H9 (cell line): ENCODE data around the gene MRC2. TPM values are rescaled to one million over a fixed set of nuclear protein-coding genes. Genes with fewer than 3 reads are reported as not detected.

Experiments
- DNase-seq: peaks from one replicate; pipeline ENCODE4 v3.0.0-alpha.2; 2017
- H2AFZ ChIP-seq: one replicate; pipeline ENCODE4 v1.6.1; 2013; ENCODE audit warnings: mild to moderate bottlenecking, low read length, control low read depth, moderate library complexity
- H2AK5ac ChIP-seq: 2 replicates; pipeline ENCODE4 v1.6.1; 2013; ENCODE audit warnings: low read length, control low read depth, mixed read lengths; ENCODE audit not compliant: insufficient read length
- H2BK120ac ChIP-seq: one replicate; pipeline ENCODE4 v1.6.1; 2013; ENCODE audit warnings: low read depth, mild to moderate bottlenecking, low read length, control low read depth, inconsistent platforms; ENCODE audit not compliant: poor library complexity, severe bottlenecking
- H2BK12ac ChIP-seq: 2 replicates; pipeline ENCODE4 v1.6.1; 2013; ENCODE audit warnings: low read length, control low read depth, mixed read lengths, low read depth; ENCODE audit not compliant: insufficient read length
- H2BK15ac ChIP-seq: 2 replicates; pipeline ENCODE4 v1.6.1; 2013; ENCODE audit warnings: low read depth, low read length, control low read depth
- H2BK20ac ChIP-seq: one replicate; pipeline ENCODE4 v1.6.1; 2013; ENCODE audit warnings: low read depth, mild to moderate bottlenecking, low read length, control low read depth, inconsistent platforms; ENCODE audit not compliant: poor library complexity, severe bottlenecking
- H2BK5ac ChIP-seq: 2 replicates; pipeline ENCODE4 v1.6.1; 2013; ENCODE audit warnings: low read length, control low read depth, mixed read lengths; ENCODE audit not compliant: insufficient read length
- H3K14ac ChIP-seq: 2 replicates; pipeline ENCODE4 v1.6.1; 2013; ENCODE audit warnings: low read length, control low read depth; ENCODE audit not compliant: insufficient read depth
- H3K18ac ChIP-seq: 2 replicates; pipeline ENCODE4 v1.6.1; 2013; ENCODE audit warnings: low read depth, mild to moderate bottlenecking, mixed read lengths, low read length, control low read depth; ENCODE audit not compliant: insufficient read length
- H3K23ac ChIP-seq: 2 replicates; pipeline ENCODE4 v1.6.1; 2013; ENCODE audit warnings: low read length, control low read depth, mixed read lengths, low read depth; ENCODE audit not compliant: insufficient read length
- H3K23me2 ChIP-seq: 2 replicates; pipeline ENCODE4 v1.6.1; 2013; ENCODE audit warnings: low read depth, mild to moderate bottlenecking, mixed read lengths, low read length, control low read depth; ENCODE audit not compliant: insufficient read length, poor library complexity, severe bottlenecking
- H3K27ac ChIP-seq: 2 replicates; pipeline ENCODE4 v1.5.1; 2013; ENCODE audit warnings: low read length, control low read depth, mixed read lengths, low read depth; ENCODE audit not compliant: insufficient read length
- H3K27me3 ChIP-seq: 2 replicates; pipeline ENCODE4 v1.6.1; 2013; ENCODE audit warnings: low read length, control low read depth, inconsistent platforms; ENCODE audit not compliant: insufficient read depth
- H3K4ac ChIP-seq: 2 replicates; pipeline ENCODE4 v1.6.1; 2013; ENCODE audit warnings: low read depth, mild to moderate bottlenecking, control low read depth, inconsistent platforms, low read length, moderate library complexity
- H3K4me1 ChIP-seq: 2 replicates; pipeline ENCODE4 v1.6.1; 2013; ENCODE audit warnings: low read length, control low read depth, inconsistent platforms; ENCODE audit not compliant: insufficient read depth
- H3K4me2 ChIP-seq: 2 replicates; pipeline ENCODE4 v1.6.1; 2013; ENCODE audit warnings: low read length, control low read depth, mixed read lengths; ENCODE audit not compliant: insufficient read length, insufficient read depth
- H3K56ac ChIP-seq: 2 replicates; pipeline ENCODE4 v1.6.1; 2013; ENCODE audit warnings: low read depth, mild to moderate bottlenecking, mixed read lengths, low read length, control low read depth; ENCODE audit not compliant: insufficient read length
- H3K79me1 ChIP-seq: 2 replicates; pipeline ENCODE4 v1.6.1; 2013; ENCODE audit warnings: low read depth, mild to moderate bottlenecking, moderate library complexity, low read length, control low read depth, inconsistent platforms; ENCODE audit not compliant: insufficient read depth, poor library complexity, severe bottlenecking
- H3K79me2 ChIP-seq: 2 replicates; pipeline ENCODE4 v1.6.1; 2013; ENCODE audit warnings: low read length, control low read depth, inconsistent platforms; ENCODE audit not compliant: insufficient read depth
- H3K9ac ChIP-seq: 2 replicates; pipeline ENCODE4 v1.6.1; 2013; ENCODE audit warnings: low read length, control low read depth, mixed read lengths; ENCODE audit not compliant: insufficient read length; ENCODE audit errors: extremely low read depth
- H3K9me3 ChIP-seq: one replicate; pipeline ENCODE4 v1.6.1; 2013; ENCODE audit warnings: low read depth, low read length, inconsistent platforms; ENCODE audit not compliant: control insufficient read depth
- H3T11ph ChIP-seq: one replicate; pipeline ENCODE4 v1.6.1; 2013; ENCODE audit warnings: mild to moderate bottlenecking, low read length, control low read depth, inconsistent platforms
- H4K20me1 ChIP-seq: one replicate; pipeline ENCODE4 v1.6.1; 2013; ENCODE audit not compliant: control insufficient read depth, insufficient read length, insufficient read depth
- H4K5ac ChIP-seq: 2 replicates; pipeline ENCODE4 v1.6.1; 2013; ENCODE audit warnings: low read depth, mild to moderate bottlenecking, mixed read lengths, low read length, control low read depth; ENCODE audit not compliant: insufficient read length
- H4K8ac ChIP-seq: replicated peaks from 2 replicates; pipeline ENCODE4 v1.6.1; 2013; ENCODE audit warnings: low read length, control low read depth, mixed read lengths, low read depth; ENCODE audit not compliant: insufficient read length
- H4K91ac ChIP-seq: 2 replicates; pipeline ENCODE4 v1.6.1; 2013; ENCODE audit warnings: low read depth, mild to moderate bottlenecking, moderate library complexity, mixed read lengths, low read length, control low read depth; ENCODE audit not compliant: insufficient read length
- H3K27ac Mint-ChIP-seq, 3 experiments: 2 replicates in 2 of 3; 3 replicates in 1 of 3; pipeline ENCODE4 v1.8.0; 2020 to 2021; ENCODE audit warnings: mixed read lengths in 3 of 3, mild to moderate bottlenecking in 1 of 3, moderate library complexity in 1 of 3
- H3K27me3 Mint-ChIP-seq: 2 replicates; pipeline ENCODE4 v1.8.0; 2021; ENCODE audit warnings: low read depth, mild to moderate bottlenecking, moderate library complexity, mixed read lengths
- H3K36me3 Mint-ChIP-seq, 3 experiments: 2 replicates in 2 of 3; 3 replicates in 1 of 3; pipeline ENCODE4 v1.8.0; 2020 to 2021; ENCODE audit warnings: low read depth in 3 of 3, mixed read lengths in 3 of 3; ENCODE audit not compliant: insufficient read depth in 1 of 3
- H3K4me1 Mint-ChIP-seq, 2 experiments: 2 replicates each; pipeline ENCODE4 v1.8.0; 2020; ENCODE audit warnings: mixed read lengths in 2 of 2
- H3K4me3 Mint-ChIP-seq, 2 experiments: 2 replicates in 1 of 2; 3 replicates in 1 of 2; pipeline ENCODE4 v1.8.0; 2020 to 2021; ENCODE audit warnings: mild to moderate bottlenecking in 2 of 2, mixed read lengths in 2 of 2, moderate library complexity in 1 of 2
- H3K9me3 Mint-ChIP-seq, 2 experiments: 2 replicates in 1 of 2; 3 replicates in 1 of 2; pipeline ENCODE4 v1.8.0; 2020; ENCODE audit warnings: mild to moderate bottlenecking in 2 of 2, mixed read lengths in 2 of 2, moderate library complexity in 1 of 2
- WGBS: extraction: QIAGEN DNeasy Blood & Tissue Kit; methylation state at CpG from one replicate; pipeline ENCODE4 v1.1.7; 2013; ENCODE audit warnings: missing lambda C conversion rate, low lambda C conversion rate, mixed read lengths; ENCODE audit not compliant: insufficient read length; ENCODE audit errors: extremely low coverage; 5-methylcytosine and 5-hydroxymethylcytosine counted together
- total RNA-seq: library from RNA; stranded (reverse); gene quantifications from 2 replicates; pipeline ENCODE4 v1.2.1, GENCODE V29; 2021
- TF ChIP-seq, protein P1 (sequence below): fragments of 200-600 bp; sonication (generic); conservative IDR thresholded peaks from 3 replicates; pipeline ENCODE4 v1.8.0; 2021; ENCODE audit warnings: antibody characterized with exemption, mild to moderate bottlenecking

Gene MRC2
- total RNA-seq, 1 experiment from 2014 or later, result 18.7 TPM

DNA sequence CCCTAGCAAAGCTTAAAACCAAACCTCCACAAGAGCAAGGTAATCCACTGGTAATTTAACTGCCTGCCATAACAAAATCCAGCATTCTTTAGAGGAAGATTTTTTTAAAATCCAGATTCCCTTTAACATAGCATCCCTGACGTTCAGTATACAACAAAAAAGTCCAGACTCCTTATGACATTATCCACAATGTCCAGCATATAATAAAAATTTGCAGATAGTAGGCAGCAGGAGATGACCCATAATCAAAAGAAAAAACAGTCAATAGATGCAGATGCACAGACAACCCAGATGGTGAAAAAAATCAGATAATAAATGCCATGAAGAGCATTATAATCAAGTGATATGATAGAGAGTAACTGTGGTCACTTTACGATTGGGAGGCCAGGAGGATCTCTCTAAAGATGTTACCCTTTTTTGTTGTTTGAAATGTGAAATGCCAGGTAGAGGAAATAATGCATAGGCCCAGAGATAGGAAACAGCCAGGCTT is 33.2 kb downstream of the MRC2 start:
- H2BK20ac ChIP-seq, result no peak overlapping the region
- H3K23ac ChIP-seq, result no peak overlapping the region
- H3K4me1 ChIP-seq, result no peaks in the 10 kb centered on the region
- H3K36me3 Mint-ChIP-seq, result peaks cover 0 to 17% (median 12%) of the 10 kb centered on the region in 3 experiments; a peak in 6 of 7 replicates
- H3K23me2 ChIP-seq, result no peaks in the 10 kb centered on the region
- peaks cover 9% of the 10 kb centered on the region in 2 experiments for H3K9me3 Mint-ChIP-seq
- no peaks in the 10 kb centered on the region for H3K79me1 ChIP-seq
- TF ChIP-seq, protein P1, sequence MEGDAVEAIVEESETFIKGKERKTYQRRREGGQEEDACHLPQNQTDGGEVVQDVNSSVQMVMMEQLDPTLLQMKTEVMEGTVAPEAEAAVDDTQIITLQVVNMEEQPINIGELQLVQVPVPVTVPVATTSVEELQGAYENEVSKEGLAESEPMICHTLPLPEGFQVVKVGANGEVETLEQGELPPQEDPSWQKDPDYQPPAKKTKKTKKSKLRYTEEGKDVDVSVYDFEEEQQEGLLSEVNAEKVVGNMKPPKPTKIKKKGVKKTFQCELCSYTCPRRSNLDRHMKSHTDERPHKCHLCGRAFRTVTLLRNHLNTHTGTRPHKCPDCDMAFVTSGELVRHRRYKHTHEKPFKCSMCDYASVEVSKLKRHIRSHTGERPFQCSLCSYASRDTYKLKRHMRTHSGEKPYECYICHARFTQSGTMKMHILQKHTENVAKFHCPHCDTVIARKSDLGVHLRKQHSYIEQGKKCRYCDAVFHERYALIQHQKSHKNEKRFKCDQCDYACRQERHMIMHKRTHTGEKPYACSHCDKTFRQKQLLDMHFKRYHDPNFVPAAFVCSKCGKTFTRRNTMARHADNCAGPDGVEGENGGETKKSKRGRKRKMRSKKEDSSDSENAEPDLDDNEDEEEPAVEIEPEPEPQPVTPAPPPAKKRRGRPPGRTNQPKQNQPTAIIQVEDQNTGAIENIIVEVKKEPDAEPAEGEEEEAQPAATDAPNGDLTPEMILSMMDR, result no peak
- no peak overlapping the region for H3T11ph ChIP-seq
- DNase-seq, result no peak
- no peak overlapping the region for H3K14ac ChIP-seq
- no peak overlapping the region for H2BK120ac ChIP-seq
- H3K4me1 Mint-ChIP-seq, result peaks cover 3 to 6% of the 10 kb centered on the region in 2 experiments; a peak in 3 of 4 replicates
- no peaks in the 10 kb centered on the region for H4K20me1 ChIP-seq
- no peak overlapping the region for H2BK15ac ChIP-seq
- no peak overlapping the region for H3K4me2 ChIP-seq
- no peak overlapping the region for H3K18ac ChIP-seq
- no peak overlapping the region for H3K27ac Mint-ChIP-seq
- H3K79me2 ChIP-seq, result no peaks in the 10 kb centered on the region
- no peaks in the 10 kb centered on the region for H3K9me3 ChIP-seq
- H2BK5ac ChIP-seq, result no peak overlapping the region
- no peak overlapping the region for H3K4ac ChIP-seq
- H3K4me3 Mint-ChIP-seq, result no peak overlapping the region
- no peak overlapping the region for H4K5ac ChIP-seq
- H4K91ac ChIP-seq, result no peak overlapping the region
- no peak overlapping the region for H2AK5ac ChIP-seq
- no peaks in the 10 kb centered on the region for H3K27me3 Mint-ChIP-seq
- no CpG with 5 or more reads among the region's 2 CpGs for WGBS
- H2AFZ ChIP-seq, result no peak overlapping the region
- H3K9ac ChIP-seq, result no peak overlapping the region
- no peak overlapping the region for H3K56ac ChIP-seq
- no peak overlapping the region for H2BK12ac ChIP-seq
- H4K8ac ChIP-seq, result no peak overlapping the region
- no peaks in the 10 kb centered on the region for H3K27me3 ChIP-seq
- H3K27ac ChIP-seq, result no peak overlapping the region
